IPS-18a (cell line): ENCODE data around the gene CLPTM1L.

Experiments used
- H3K27ac ChIP-seq: one replicate; pipeline ENCODE4 v1.5.1; 2013; ENCODE audit warnings: low read length
- H3K27me3 ChIP-seq: one replicate; pipeline ENCODE4 v1.6.1; 2013; ENCODE audit warnings: mild to moderate bottlenecking, low read length; ENCODE audit not compliant: control insufficient read depth, insufficient read depth
- H3K36me3 ChIP-seq: one replicate; pipeline ENCODE4 v1.6.1; 2013; ENCODE audit warnings: low read depth, low read length; ENCODE audit not compliant: control insufficient read depth
- H3K4me1 ChIP-seq: one replicate; pipeline ENCODE4 v1.6.1; 2013; ENCODE audit warnings: low read depth, low read length; ENCODE audit not compliant: control insufficient read depth
- H3K4me3 ChIP-seq: one replicate; pipeline ENCODE4 v1.5.1; 2013; ENCODE audit warnings: low read length
- H3K9ac ChIP-seq: one replicate; pipeline ENCODE4 v1.6.1; 2013; ENCODE audit warnings: mild to moderate bottlenecking, low read length, moderate library complexity
- H3K9me3 ChIP-seq: one replicate; pipeline ENCODE4 v1.6.1; 2013; ENCODE audit warnings: low read depth, low read length; ENCODE audit not compliant: control insufficient read depth

Gene CLPTM1L

GRCh38 chr5:1270933-1271914 is 73.7 kb downstream of the CLPTM1L start:
- no peaks in the 10 kb centered on the region for H3K36me3 ChIP-seq
- H3K4me1 ChIP-seq = no peaks in the 10 kb centered on the region
- H3K27me3 ChIP-seq = no peaks in the 10 kb centered on the region
- H3K9ac ChIP-seq = no peak overlapping the region
- no peaks in the 10 kb centered on the region for H3K9me3 ChIP-seq
- no peak overlapping the region for H3K4me3 ChIP-seq
- no peak overlapping the region for H3K27ac ChIP-seq

- Histone ChIP-seq H3K27ac (no peak overlapping the region), H3K4me1 (no peaks in the 10 kb centered on the region), H3K4me3 (no peak overlapping the region), H3K9ac (no peak overlapping the region), H3K9me3 (no peaks in the 10 kb centered on the region), H3K36me3 (no peaks in the 10 kb centered on the region), H3K27me3 (no peaks in the 10 kb centered on the region)
Observed at GRCh38 chr5:1270426-1270825, 74.5 kb downstream of the CLPTM1L start.

- Histone ChIP-seq H3K27ac (no peak overlapping the region), H3K4me3 (no peak overlapping the region), H3K4me1 (no peaks in the 10 kb centered on the region), H3K9me3 (no peaks in the 10 kb centered on the region), H3K9ac (no peak overlapping the region), H3K27me3 (no peaks in the 10 kb centered on the region), H3K36me3 (no peaks in the 10 kb centered on the region)
Observed at GRCh38 chr5:1268666-1269065, 76.2 kb downstream of the CLPTM1L start.

GRCh38 chr5:1268056-1268455 is 76.8 kb downstream of the CLPTM1L start:
- Histone ChIP-seq H3K4me3 (no peak overlapping the region), H3K36me3 (no peaks in the 10 kb centered on the region), H3K9me3 (no peaks in the 10 kb centered on the region), H3K27ac (no peak overlapping the region), H3K27me3 (no peaks in the 10 kb centered on the region), H3K9ac (no peak overlapping the region), H3K4me1 (no peaks in the 10 kb centered on the region)
